PC-9 (cell line): ENCODE measurements around the gene BMAL1. TPM values are rescaled to one million over a fixed set of nuclear protein-coding genes. Genes with fewer than 3 reads are reported as not detected.

Source experiments
- BruUV-seq: library from RNA; stranded (reverse); fragments of 400-500 nt; replicated peaks from 2 replicates; lab custom pipeline; 2021; lab: Mats Ljungman, UMichigan
- CTCF ChIA-PET: fragments of 300-600 bp; sonication (Branson Sonifier 250); formaldehyde crosslinking; loops from one replicate; lab custom pipeline; 2022; ENCODE audit warnings: antibody characterized with exemption; lab: Charles Lee
- POLR2A ChIA-PET: fragments of 300-600 bp; sonication (Branson Sonifier 250); formaldehyde crosslinking; loops from one replicate; lab custom pipeline; 2022; ENCODE audit warnings: antibody characterized with exemption; ENCODE audit not compliant: unreplicated experiment; lab: Charles Lee
- DNase-seq, 2 experiments: peaks; one replicate each; pipeline versions ENCODE4 v3.0.0 to v3.0.0-alpha.2; 2015 to 2022; ENCODE audit warnings: mixed read lengths in 1 of 2
- H2AFZ ChIP-seq: fragments of 200-600 bp; sonication (generic); 2 replicates; pipeline ENCODE4 v1.8.1; 2017; ENCODE audit warnings: antibody characterized with exemption
- H3F3A ChIP-seq: fragments of 200-600 bp; sonication (generic); 2 replicates; pipeline ENCODE4 v1.8.1; 2017; ENCODE audit warnings: antibody characterized with exemption, mild to moderate bottlenecking, low read depth; ENCODE audit not compliant: insufficient read depth
- H3K27ac ChIP-seq: fragments of 200-600 bp; sonication (generic); 2 replicates; pipeline ENCODE4 v1.6.1; 2016; ENCODE audit warnings: mixed run types
- H3K27me3 ChIP-seq: fragments of 200-600 bp; sonication (generic); 2 replicates; pipeline ENCODE4 v1.6.1; 2016; ENCODE audit warnings: low read depth, mixed run types; ENCODE audit not compliant: insufficient read depth
- H3K36me3 ChIP-seq: fragments of 200-600 bp; sonication (generic); 2 replicates; pipeline ENCODE4 v1.6.1; 2016; ENCODE audit warnings: low read depth, mixed run types
- H3K4me1 ChIP-seq: fragments of 200-600 bp; sonication (generic); replicated peaks from 2 replicates; pipeline ENCODE4 v1.6.1; 2016; ENCODE audit warnings: mixed run types; ENCODE audit not compliant: insufficient read depth
- H3K4me2 ChIP-seq: fragments of 200-600 bp; sonication (generic); 2 replicates; pipeline ENCODE4 v1.6.1; 2017; ENCODE audit warnings: mixed run types
- H3K4me3 ChIP-seq: fragments of 200-600 bp; sonication (generic); 2 replicates; pipeline ENCODE4 v1.6.1; 2016; ENCODE audit warnings: mixed run types
- H3K79me2 ChIP-seq: fragments of 200-600 bp; sonication (generic); 2 replicates; pipeline ENCODE4 v1.6.1; 2017; ENCODE audit warnings: low read depth, mixed run types
- H3K9me2 ChIP-seq: fragments of 200-600 bp; sonication (generic); 2 replicates; pipeline ENCODE4 v1.8.1; 2017; ENCODE audit warnings: mild to moderate bottlenecking; ENCODE audit not compliant: insufficient read depth
- H3K9me3 ChIP-seq: fragments of 200-600 bp; sonication (generic); 2 replicates; pipeline ENCODE4 v1.8.1; 2016; ENCODE audit warnings: low read depth; ENCODE audit not compliant: insufficient read depth
- H4K20me1 ChIP-seq: fragments of 200-600 bp; sonication (generic); 2 replicates; pipeline ENCODE4 v1.8.1; 2017; ENCODE audit not compliant: insufficient read depth
- CTCF ChIP-seq: fragments of 200-600 bp; sonication (generic); conservative IDR thresholded peaks from 2 replicates; pipeline ENCODE4 v1.6.1; 2017; ENCODE audit warnings: mixed run types, antibody characterized with exemption, mild to moderate bottlenecking, moderate library complexity
- EZH2 ChIP-seq: fragments of 200-600 bp; sonication (generic); IDR thresholded peaks from 2 replicates; pipeline ENCODE4 v1.8.0; 2017; ENCODE audit warnings: antibody characterized with exemption, low read depth
- intact Hi-C: fragments of 100-400 bp; cut with micrococcal nuclease; formaldehyde crosslinking; loops from one replicate; pipeline ENCODE4 v1.10.0; 2022; ENCODE audit not compliant: unreplicated experiment
- total RNA-seq: library from RNA; stranded (reverse); gene quantifications from 2 replicates; pipeline ENCODE4 v1.2.3, GENCODE V29; 2021

BMAL1 gene
- total RNA-seq, 1 experiment from 2014 or later, result 15.0 TPM

GRCh38 chr11:13347901-13348300, 70.3 kb downstream of the BMAL1 start:
- H3K9me3 ChIP-seq, result no peaks in the 10 kb centered on the region
- CTCF ChIA-PET, result no interaction called here
- no peaks in the 10 kb centered on the region for H3K4me1 ChIP-seq
- no peaks in the 10 kb centered on the region for H3K27me3 ChIP-seq
- BruUV-seq, result no TSS peak
- H3K36me3 ChIP-seq, result no peaks in the 10 kb centered on the region
- H3K4me3 ChIP-seq, result no peak overlapping the region
- H3F3A ChIP-seq, result no peaks in the 10 kb centered on the region
- no peak for TF ChIP-seq EZH2
- no peak for TF ChIP-seq CTCF
- DNase-seq, result no peak
- POLR2A ChIA-PET, result no interaction called here
- intact Hi-C loops, result loop anchor here (10.0 kb wide), 1 partner anchor 383 kb away; no protein-coding TSS in a partner anchor
- H2AFZ ChIP-seq, result no peak overlapping the region
- H3K79me2 ChIP-seq, result no peaks in the 10 kb centered on the region
- H3K9me2 ChIP-seq, result no peaks in the 10 kb centered on the region
- no peak overlapping the region for H3K4me2 ChIP-seq
- no peak overlapping the region for H3K27ac ChIP-seq
- no peaks in the 10 kb centered on the region for H4K20me1 ChIP-seq

- no peak overlapping the region for H3K4me3 ChIP-seq
- TF ChIP-seq CTCF, result no peak
- no peak for TF ChIP-seq EZH2
- CTCF ChIA-PET, result no interaction called here
- H3F3A ChIP-seq, result no peaks in the 10 kb centered on the region
- no peaks in the 10 kb centered on the region for H3K27me3 ChIP-seq
- no peak overlapping the region for H2AFZ ChIP-seq
- no peaks in the 10 kb centered on the region for H3K9me2 ChIP-seq
- H3K4me2 ChIP-seq, result no peak overlapping the region
- BruUV-seq, result no TSS peak
- no peaks in the 10 kb centered on the region for H3K4me1 ChIP-seq
- H3K79me2 ChIP-seq, result no peaks in the 10 kb centered on the region
- no peaks in the 10 kb centered on the region for H4K20me1 ChIP-seq
- intact Hi-C loops, result loop anchor here (10.0 kb wide), 1 partner anchor 384 kb away; no protein-coding TSS in a partner anchor
- no peaks in the 10 kb centered on the region for H3K9me3 ChIP-seq
- no peak overlapping the region for H3K27ac ChIP-seq
- POLR2A ChIA-PET, result no interaction called here
- no peaks in the 10 kb centered on the region for H3K36me3 ChIP-seq
- DNase-seq, result no peak
Observed at GRCh38 chr11:13348305-13348704, 70.7 kb downstream of the BMAL1 start.

- H3K9me3 ChIP-seq, result no peaks in the 10 kb centered on the region
- no peaks in the 10 kb centered on the region for H3K4me1 ChIP-seq
- no peaks in the 10 kb centered on the region for H3K79me2 ChIP-seq
- intact Hi-C loops, result loop anchor here (10.0 kb wide), 1 partner anchor 384 kb away; no protein-coding TSS in a partner anchor
- H4K20me1 ChIP-seq, result no peaks in the 10 kb centered on the region
- ChIA-PET POLR2A (interaction anchor here (0.6 kb wide), 1 partner anchor 94 kb away, joined by 3 read pairs; no protein-coding TSS in a partner anchor), CTCF (no interaction called here)
- no peak overlapping the region for H3K4me3 ChIP-seq
- no peak for DNase-seq
- no peaks in the 10 kb centered on the region for H3K36me3 ChIP-seq
- H3K27ac ChIP-seq, result no peak overlapping the region
- H3K4me2 ChIP-seq, result no peak overlapping the region
- no peaks in the 10 kb centered on the region for H3K9me2 ChIP-seq
- H3F3A ChIP-seq, result no peaks in the 10 kb centered on the region
- no peak overlapping the region for H2AFZ ChIP-seq
- no peak for TF ChIP-seq CTCF
- TF ChIP-seq EZH2, result no peak
- no peaks in the 10 kb centered on the region for H3K27me3 ChIP-seq
- BruUV-seq, result no TSS peak
Observed at GRCh38 chr11:13349046-13349445, 71.5 kb downstream of the BMAL1 start.
